ENCODE measurements around the gene MED12.

- TF ChIP-seq IKZF3 (tag by site-specific recombination; IDR thresholded peaks at IDR 0.05) = no peak
- no peak for TF ChIP-seq CTCF (tag by site-specific recombination; IDR thresholded peaks at IDR 0.05)
- TF ChIP-seq ZNF776 (tag by site-specific recombination; IDR thresholded peaks at IDR 0.05; ENCODE audit: borderline replicate concordance) = no peak
- TF ChIP-seq YY1 (tag by site-specific recombination; IDR thresholded peaks at IDR 0.05) = no peak
- TF ChIP-seq PBX3 (CRISPR knock-in tag; IDR thresholded peaks at IDR 0.05) = no peak
- TF ChIP-seq ELK4 (IDR thresholded peaks at IDR 0.05; ENCODE audit: borderline replicate concordance, low read depth, low read length) = no peak
- TF ChIP-seq REST (tag by site-specific recombination; IDR thresholded peaks at IDR 0.05) = no peak
- no peak for TF ChIP-seq RBAK (tag by site-specific recombination; IDR thresholded peaks at IDR 0.05)
Measured at GRCh38 chrX:71140440-71140839, 22.0 kb downstream of the MED12 start.
